Central memory CD8-positive, alpha-beta T cell (primary cell): ENCODE results near the gene CDH10.

Experiments used
- ATAC-seq: fragments of 150-1000 bp; cut with Tn5 transposase; replicated peaks from 2 replicates; pipeline ENCODE4 v1.10.0; 2022; ENCODE audit warnings: mild to moderate bottlenecking, moderate FRiP score, moderate number of reproducible peaks; ENCODE audit not compliant: poor library complexity, severe bottlenecking; ENCODE audit errors: extremely low read depth
- DNase-seq, 2 donors: peaks; one replicate each; pipeline ENCODE4 v3.0.0; 2021; ENCODE audit warnings: low spot score in 2 of 2
- H3K27ac Mint-ChIP-seq: one replicate; pipeline ENCODE4 v1.8.0; 2022; ENCODE audit warnings: low read depth, mild to moderate bottlenecking, moderate library complexity, mixed read lengths
- H3K27me3 Mint-ChIP-seq: one replicate; pipeline ENCODE4 v1.8.0; 2022; ENCODE audit warnings: mixed read lengths
- H3K36me3 Mint-ChIP-seq: one replicate; pipeline ENCODE4 v1.8.0; 2022; ENCODE audit warnings: mild to moderate bottlenecking, moderate library complexity, mixed read lengths; ENCODE audit not compliant: insufficient read depth
- H3K4me1 Mint-ChIP-seq: one replicate; pipeline ENCODE4 v1.8.0; 2022; ENCODE audit warnings: mixed read lengths
- H3K4me3 Mint-ChIP-seq: one replicate; pipeline ENCODE4 v1.8.0; 2022; ENCODE audit warnings: mild to moderate bottlenecking, moderate library complexity, mixed read lengths
- H3K9me3 Mint-ChIP-seq: one replicate; pipeline ENCODE4 v1.8.0; 2022; ENCODE audit warnings: mixed read lengths

The CDH10 gene

DNA sequence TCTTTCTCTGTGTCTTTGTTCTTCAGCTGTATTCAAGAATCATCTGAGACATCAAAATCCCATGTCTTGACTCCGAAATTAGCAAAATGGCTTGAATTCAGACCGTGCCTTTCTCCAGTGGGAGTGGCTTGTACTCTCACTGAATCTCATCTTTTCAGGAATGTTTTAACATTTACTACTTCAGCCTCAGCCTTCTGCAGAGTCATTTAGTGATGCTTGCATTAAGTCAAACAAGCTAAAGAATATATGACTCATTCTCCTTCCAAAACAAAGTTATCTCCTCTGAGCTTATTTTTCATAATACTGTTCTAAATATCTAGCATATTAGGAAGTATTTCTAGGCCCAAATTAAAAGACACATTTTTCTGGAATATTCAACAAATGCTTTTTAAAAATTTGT lies 205.3 kb downstream of the CDH10 start:
- DNase-seq: no peak
- no peak for ATAC-seq
- H3K27ac Mint-ChIP-seq: no peak overlapping the region
- no peaks in the 10 kb centered on the region for H3K4me1 Mint-ChIP-seq
- H3K4me3 Mint-ChIP-seq: no peak overlapping the region
- peaks cover 20% of the 10 kb centered on the region for H3K9me3 Mint-ChIP-seq
- H3K27me3 Mint-ChIP-seq: no peaks in the 10 kb centered on the region
- H3K36me3 Mint-ChIP-seq: no peaks in the 10 kb centered on the region
